ENCODE measurements around the gene CIDEB. TPM values are rescaled to one million over a fixed set of nuclear protein-coding genes. Genes with fewer than 3 reads are reported as not detected.
A peak's percentile ranks its signal among the peaks of the same experiment; 100 is the strongest.
"Not testable (repeated sequence)": the region's sequence is repeated elsewhere in the genome, so short reads cannot be mapped to it uniquely, and the experiment has no call there.

Gene CIDEB, protein sequence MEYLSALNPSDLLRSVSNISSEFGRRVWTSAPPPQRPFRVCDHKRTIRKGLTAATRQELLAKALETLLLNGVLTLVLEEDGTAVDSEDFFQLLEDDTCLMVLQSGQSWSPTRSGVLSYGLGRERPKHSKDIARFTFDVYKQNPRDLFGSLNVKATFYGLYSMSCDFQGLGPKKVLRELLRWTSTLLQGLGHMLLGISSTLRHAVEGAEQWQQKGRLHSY
- total RNA-seq (2014; rRNA removed; shearing (Covaris generic)): 1.7 TPM in 1 of 2 replicates, not detected in the other

DNA sequence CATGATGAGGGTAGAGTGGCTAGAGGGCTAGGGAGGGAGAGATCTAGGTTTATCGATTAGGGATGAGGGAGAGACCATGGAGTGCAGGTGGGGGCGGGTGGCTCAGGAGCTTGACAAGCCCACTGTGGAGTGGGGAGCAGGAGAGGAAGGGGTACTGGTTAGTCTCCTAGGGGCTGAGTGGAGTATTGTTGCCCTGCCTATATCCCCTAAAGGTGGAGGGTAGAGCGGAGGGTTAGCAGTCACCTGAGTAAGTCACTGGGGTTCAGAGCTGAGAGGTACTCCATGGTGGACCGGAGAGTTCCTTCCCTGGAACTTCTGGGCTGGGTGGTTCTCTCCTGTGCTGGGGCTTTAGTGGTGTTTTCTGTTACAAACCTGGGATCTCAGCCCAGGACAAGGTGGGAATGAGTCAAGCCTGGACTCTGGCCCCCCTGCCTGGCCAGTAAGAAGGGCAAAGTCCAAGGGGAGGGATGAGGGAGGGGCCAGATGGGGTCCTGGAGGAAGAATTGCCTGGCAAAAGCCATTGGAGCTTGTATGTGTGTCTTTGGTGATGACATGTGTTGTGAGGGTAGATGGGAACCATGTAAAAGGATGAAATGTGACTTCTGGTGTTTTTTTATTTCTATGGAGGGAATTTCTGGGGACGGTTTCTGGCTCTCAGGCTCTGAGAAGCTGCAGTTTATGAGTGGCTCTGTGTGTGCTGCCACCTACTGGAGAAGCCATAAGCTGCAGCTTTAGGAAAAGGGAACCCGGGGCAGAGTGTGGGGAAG is at the start of gene CIDEB:
Gene CIDEB, minus strand, starts transcription at position 403 of the 767 bp plus-strand sequence. Its CDS starts 119 bp downstream, at position 284.
- in situ Hi-C loops (cut with HindIII; ENCODE audit: low sequenced_read_pairs): no loop called here
- peak; percentile 70 for DNase-seq (ENCODE audit: low spot score)

DNA sequence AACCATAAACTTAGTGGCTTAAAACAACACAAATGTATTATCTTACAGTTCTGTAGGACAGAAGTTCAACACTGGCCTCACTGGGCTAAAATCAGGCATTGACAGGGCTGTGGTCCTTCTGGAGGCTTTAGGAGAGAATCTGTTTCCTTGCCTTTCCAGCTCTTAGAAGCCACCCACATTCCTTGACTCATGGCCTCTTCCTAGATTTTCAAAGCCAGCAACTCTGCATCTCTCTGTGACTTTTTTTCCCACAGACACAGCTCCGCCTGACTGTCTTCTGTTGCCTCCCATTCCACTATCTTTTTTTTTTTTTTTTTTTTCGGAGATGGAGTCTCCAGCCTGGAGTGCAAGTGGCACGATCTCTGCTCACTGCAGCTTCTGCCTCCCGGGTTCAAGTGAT is 48.4 kb upstream of the CIDEB start:
- in situ Hi-C loops (cut with HindIII; ENCODE audit: low sequenced_read_pairs): no loop called here
- DNase-seq (ENCODE audit: low spot score): no peak

DNA sequence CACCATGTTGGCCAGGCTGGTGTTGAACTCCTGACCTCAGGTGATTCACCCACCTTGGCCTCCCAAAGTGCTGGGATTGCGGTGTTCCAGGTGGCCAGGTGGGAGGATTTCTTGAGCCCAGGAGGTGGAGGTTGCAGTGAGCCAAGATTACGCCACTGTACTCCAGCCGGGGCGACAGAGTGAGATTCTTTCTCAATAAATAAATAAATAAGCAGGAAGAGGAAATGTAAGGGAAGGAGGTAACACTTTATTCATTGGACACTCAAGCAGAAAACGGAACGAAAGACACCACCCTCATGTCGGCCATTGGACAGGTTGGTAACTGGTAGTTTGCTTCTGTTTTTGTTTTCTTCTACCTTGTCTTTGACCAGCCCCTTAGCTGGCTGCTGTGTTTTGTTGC is 47.2 kb upstream of the CIDEB start:
- in situ Hi-C loops (cut with HindIII; ENCODE audit: low sequenced_read_pairs): no loop called here
- DNase-seq (ENCODE audit: low spot score): no peak

DNA sequence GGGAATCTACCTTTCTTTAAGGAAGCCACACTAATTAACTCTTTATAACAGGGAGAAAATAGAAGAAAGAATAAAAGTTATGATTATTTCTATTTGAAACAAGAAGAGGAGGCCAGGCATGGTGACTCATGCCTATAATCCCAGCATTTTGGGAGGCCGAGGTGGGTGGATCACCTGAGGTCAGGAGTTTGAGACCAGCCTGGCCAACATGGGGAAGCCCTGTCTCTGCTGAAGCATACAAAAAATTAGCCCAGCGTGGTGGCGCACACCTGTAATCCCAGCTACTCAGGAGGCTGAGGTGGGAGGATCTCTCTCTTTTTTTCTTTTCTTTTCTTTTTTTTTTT is 46.7 kb upstream of the CIDEB start:
- in situ Hi-C loops (cut with HindIII; ENCODE audit: low sequenced_read_pairs): not testable (repeated sequence)

DNA sequence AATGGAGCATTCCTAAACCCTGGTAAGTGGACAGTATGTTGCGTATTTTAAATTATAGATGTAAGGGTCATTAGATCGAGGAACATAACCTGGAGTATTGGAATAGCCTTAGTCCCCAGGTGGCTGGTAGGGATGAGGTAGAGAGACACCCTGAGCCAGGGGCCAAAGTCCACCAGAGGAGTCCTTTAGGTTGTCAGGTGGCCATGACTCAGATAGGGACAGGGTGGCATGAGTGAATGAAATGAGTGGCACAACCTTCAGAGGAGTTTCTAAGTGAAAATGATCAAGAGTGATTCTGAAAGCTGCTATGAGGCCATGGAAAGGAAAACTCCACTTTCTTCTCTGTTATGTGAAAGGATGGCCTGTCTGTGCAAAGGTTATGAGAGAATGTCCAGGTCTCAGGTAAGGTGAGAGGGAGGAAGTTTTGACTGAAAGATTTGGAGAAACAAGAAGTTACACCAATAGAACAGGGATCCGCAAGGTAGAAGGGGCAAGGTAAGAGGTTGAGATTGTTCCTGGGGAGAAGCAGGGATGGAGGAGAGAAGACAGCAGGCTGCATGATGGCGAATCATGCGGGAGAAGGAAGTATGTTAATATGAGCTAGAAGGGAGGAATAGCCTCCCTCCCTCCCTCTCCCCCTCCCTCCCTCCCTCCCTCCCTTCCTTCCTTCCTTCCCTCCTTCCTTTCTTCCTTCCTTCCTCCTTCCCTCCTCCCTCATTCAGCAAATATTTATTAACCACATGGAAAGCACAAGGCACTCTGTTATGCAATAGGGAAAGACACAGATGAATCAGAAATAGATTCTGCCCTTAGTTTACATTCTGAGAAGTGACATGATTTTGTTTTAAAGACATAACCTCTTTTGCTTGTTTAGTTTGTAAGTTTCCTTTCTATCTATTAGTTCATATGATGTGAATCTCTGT is 46.0 kb upstream of the CIDEB start:
- DNase-seq (ENCODE audit: low spot score): no peak
- in situ Hi-C loops (cut with HindIII; ENCODE audit: low sequenced_read_pairs): no loop called here

More for the DNA sequence above, 46.7 kb upstream of the CIDEB start:
- DNase-seq (ENCODE audit: low spot score): not testable (repeated sequence)

DNA sequence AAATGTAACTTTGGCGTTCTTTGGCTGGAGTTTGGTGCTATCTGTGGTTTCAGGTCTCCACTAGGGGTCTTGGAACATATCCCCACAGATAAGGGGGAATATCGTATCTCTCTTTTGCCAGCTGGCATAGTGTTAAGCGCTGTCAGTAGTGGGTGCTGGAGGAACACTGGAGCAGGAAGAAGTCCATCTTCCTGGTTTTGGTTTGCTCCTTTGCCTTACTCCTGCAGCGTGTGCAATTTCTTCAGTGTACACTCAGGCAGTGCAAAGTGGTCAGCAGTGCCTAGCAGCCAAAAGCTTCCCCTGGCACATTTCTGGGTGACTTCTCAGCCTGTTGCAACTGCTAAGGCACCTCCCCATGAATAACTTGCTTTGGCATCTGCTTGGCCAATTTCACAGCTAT is 43.7 kb upstream of the CIDEB start:
- no peak for DNase-seq (ENCODE audit: low spot score)
- in situ Hi-C loops (cut with HindIII; ENCODE audit: low sequenced_read_pairs): no loop called here

DNA sequence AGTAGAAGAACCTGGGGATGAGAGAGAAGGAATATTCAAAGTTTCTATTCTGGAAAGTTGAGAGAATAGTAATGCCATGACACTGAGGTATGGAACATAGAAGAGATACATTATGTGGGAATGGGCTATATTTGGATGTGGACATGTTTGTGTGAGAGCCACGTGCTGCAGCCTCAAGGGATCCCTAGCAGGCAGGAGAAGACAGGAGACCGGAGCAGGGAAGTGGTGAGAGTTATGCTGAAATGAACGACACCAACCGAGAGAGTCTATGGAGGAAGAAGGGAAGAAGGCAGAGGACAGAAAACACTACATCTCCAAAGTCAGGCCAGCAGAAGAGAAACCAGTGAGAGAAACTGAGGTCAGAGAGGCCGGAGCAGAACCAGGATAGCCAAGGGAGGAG is 42.0 kb upstream of the CIDEB start:
- in situ Hi-C loops (cut with HindIII; ENCODE audit: low sequenced_read_pairs): no loop called here
- DNase-seq (ENCODE audit: low spot score): no peak

DNA sequence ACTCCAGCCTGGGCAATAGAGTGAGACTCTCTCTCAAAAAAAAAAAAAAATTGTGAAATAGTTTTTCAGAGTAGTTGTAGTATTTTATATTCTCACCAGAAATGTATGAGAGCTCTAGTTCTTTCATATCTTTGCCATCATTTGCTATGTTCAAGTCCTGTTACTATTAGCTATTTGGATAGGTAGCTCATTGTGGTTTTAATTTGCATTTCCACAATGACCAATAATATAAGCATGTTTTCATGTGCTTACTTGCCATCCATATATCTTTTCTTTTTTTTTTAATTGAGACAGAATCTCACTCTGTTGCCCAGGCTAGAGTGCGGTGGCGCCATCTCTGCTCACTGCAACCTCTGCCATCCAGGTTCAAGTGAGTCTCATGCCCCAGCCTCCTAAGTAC is 40.4 kb upstream of the CIDEB start:
- in situ Hi-C loops (cut with HindIII; ENCODE audit: low sequenced_read_pairs): no loop called here
- DNase-seq (ENCODE audit: low spot score): no peak

DNA sequence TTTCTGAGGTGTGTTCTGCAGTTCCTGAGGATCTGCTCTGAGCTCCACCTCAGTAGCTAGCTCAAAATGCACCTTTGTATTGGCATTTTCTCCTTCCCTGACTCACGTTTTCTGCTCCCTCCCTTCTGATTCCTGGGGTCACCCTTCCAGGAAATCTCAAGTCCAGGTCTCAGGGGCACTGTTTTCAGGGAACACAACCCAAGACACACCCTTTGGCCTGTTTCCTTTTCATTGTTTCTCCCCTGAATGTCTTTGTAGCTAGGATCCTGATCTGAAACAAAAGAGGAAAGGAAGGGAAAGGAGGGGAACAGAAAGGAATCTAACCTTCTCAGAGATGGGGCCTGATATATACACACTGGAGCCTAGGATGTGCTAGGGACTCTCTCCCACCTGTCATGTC is 39.4 kb upstream of the CIDEB start:
- in situ Hi-C loops (cut with HindIII; ENCODE audit: low sequenced_read_pairs): no loop called here
- DNase-seq (ENCODE audit: low spot score): no peak

DNA sequence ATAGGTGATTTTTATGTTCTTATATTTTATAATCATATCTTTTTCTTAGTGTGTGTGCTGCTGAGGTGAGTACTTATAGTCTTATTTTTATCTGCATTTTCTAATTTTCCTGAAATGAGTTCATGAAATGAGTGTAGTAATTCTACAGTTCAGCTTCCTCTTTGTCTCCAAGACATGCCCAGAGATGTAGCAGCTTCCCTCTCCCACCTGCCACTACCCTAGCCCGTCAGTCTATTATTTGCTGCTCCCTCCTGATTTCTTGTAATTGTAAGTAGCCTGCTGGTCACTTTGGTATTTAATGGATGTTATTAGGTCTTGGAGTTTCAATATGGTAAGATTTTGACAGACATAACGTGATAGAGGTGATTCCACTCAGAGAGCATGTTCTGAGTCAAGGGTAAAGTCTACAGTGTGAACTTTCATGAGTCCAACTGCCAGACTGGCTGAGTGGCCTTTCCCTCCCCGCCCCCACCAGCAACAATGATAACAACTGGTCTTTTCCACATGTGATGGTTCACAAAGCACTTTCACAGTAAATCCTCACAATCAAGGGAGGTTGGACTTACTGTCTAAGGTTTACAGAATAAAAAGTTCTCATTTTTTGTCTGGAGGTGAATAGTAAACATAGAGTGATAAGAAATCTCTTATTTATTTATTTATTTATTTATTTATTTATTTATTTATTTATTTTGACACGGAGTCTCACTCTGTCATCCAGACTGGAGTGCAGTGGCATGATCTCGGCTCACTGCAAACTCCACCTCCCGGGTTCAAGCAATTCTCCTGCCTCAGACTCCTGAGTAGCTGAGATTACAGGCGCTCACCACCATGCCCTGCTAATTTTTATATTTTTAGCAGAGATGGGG is 36.3 kb upstream of the CIDEB start:
- no peak for DNase-seq (ENCODE audit: low spot score)
- in situ Hi-C loops (cut with HindIII; ENCODE audit: low sequenced_read_pairs): no loop called here

DNA sequence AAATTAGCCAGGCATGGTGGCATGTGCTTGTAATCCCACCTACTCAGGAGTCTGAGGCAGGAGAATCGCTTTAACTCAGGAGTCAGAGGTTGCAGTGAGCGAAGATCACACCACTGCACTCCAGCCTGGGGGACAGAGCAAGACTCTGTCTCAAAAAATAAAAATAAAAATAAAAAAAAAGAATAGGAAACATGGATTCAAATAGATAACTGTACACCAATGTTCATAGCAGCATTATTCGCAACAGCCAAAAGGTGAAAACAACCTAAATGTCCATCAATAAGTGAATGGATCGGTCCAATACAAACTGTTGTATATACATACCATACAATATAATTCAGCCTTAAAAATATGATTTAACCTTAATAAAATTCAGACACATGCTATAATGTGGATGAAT is 35.1 kb upstream of the CIDEB start:
- no peak for DNase-seq (ENCODE audit: low spot score)
- in situ Hi-C loops (cut with HindIII; ENCODE audit: low sequenced_read_pairs): no loop called here

DNA sequence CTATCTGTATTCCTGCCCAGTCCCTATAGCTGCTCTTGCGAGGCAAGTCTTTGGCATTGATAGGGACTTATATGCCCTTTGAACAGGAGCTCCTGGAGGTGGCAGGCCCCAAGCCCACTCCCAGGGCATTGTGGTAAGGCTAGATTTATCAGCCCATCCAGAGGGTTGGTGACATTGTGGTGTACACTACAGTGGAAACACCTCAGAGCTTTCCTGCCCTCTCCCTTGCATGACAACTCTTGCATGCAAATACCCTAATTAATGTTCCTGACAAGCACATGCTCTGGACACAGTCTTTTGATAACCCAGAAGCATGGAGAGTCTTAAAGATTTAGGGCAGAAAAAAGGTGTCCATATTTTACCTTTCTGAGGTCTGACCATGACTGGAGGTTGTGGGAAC is 32.8 kb upstream of the CIDEB start:
- DNase-seq (ENCODE audit: low spot score): no peak
- in situ Hi-C loops (cut with HindIII; ENCODE audit: low sequenced_read_pairs): no loop called here

DNA sequence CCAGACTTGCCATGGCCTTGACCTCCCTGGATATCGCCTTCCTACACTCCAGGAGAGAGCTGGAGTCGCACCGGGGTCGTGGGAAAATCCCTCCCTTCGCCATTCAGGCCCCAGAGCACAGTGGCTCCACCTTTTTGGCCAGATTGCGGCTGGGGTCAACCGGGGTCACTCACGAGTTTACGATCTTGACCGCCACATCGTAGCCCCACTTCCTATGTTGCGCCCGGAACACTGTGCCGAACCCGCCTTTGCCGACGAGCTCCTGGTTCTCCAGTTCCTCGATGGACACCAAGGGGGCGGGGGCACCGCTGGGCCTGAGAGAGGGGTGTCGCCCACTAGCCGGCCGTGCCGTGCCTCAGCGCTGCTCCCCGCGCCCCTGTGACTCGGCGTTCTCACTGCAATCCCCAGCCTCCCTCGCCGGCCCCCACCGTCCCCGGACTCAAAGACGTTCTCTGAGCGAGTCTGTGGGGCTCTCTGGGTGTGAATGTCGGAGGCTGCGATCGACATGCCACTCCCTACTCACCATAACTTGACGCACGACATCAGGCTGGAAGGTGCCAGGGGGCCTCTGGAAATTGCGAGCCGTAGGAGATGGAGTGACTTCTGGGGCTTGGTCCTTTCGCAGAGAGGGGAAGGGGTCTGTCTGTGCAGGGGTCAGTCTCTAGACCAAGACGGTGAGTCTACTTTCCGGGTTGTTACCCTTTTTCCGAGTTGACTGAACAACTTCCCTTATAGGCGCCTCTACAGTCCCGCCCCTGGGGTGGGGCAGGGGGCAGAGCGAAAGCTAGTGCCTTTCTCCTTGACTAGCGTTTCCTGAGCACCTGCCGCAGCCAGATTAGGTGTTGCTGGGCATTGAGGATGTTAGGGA is 31.7 kb upstream of the CIDEB start, which contains the start of gene RIPK3:
Gene RIPK3, minus strand, starts transcription at position 708 of the 868 bp plus-strand sequence. Its CDS starts 165 bp downstream, at position 543.
- no peak for DNase-seq (ENCODE audit: low spot score)
- in situ Hi-C loops (cut with HindIII; ENCODE audit: low sequenced_read_pairs): loop anchor here (5.0 kb wide), 1 partner anchor 83 kb away; no protein-coding TSS in a partner anchor

DNA sequence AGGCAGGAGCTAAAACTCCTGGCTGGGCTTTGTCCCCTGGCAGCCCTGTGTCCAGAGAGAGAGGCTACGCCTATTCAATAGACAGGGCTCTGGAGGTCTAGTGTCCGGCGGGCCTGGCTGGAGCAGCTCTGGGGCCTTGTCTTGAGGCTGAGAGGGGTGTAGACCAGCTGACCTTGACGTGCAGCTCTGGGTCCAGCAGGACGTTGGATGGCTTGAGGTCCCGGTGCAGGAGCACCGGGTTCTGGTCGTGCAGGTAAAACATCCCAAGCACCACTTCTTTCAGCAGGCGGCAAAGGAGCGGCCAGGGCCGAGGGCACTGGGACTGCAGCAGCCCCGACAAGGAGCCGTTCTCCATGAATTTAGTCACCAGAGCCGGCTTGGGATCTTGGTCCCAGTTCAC is 31.1 kb upstream of the CIDEB start:
- in situ Hi-C loops (cut with HindIII; ENCODE audit: low sequenced_read_pairs): loop anchor here (5.0 kb wide), 1 partner anchor 83 kb away; no protein-coding TSS in a partner anchor
- no peak for DNase-seq (ENCODE audit: low spot score)

DNA sequence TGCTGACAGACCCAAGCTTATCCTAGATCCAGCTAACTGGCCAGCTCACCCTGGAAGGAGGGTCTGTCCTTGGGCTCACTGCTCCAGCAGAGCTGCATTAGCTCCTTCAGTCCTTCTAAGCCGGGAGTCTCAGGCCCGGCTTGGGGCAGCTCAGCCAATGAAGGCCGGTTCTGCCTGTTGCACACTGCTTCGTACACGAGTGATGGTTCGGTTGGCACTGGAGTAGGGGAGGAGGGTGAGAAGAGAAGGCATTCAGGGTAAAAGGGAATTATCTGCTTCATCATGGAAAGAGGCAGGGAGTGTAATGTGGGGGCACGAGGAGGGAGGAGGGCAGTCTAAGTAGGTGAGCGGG is 30.0 kb upstream of the CIDEB start:
- in situ Hi-C loops (cut with HindIII; ENCODE audit: low sequenced_read_pairs): loop anchor here (5.0 kb wide), 1 partner anchor 85 kb away; no protein-coding TSS in a partner anchor
- no peak for DNase-seq (ENCODE audit: low spot score)

DNA sequence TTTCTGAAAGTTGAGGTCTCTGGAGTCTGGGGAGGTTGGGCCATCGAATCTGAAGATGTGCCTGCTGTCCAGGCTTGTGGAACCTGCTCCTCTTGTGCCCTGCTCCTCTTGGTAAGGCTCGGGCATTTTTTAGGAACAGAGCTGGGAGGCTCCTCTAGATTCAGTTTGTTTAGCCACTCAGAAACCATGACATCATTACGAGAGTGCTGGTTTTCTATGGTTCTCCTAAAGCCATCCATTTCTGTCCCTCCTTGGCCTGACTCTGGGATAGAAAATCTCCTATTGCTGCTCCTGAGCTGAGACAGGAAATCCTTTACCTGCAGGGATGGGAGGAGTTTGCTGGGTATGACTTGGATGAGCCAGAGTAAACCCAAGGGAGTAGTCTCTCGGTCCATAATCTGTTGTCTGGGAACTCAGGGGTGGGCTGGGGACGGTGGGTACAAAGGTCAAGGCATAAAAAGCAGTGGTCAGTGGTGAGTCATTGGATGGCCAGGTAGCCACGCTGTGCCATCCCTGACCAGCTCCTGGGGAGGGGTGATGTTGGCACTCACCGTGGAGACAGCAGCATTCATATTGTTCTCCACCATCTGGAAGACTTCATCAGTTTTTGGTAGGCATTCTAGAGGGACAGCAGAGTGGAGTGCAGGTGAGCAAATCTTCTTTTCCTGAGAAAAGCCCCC is 29.5 kb upstream of the CIDEB start:
- DNase-seq (ENCODE audit: low spot score): no peak
- in situ Hi-C loops (cut with HindIII; ENCODE audit: low sequenced_read_pairs): loop anchor here (5.0 kb wide), 1 partner anchor 85 kb away; no protein-coding TSS in a partner anchor

DNA sequence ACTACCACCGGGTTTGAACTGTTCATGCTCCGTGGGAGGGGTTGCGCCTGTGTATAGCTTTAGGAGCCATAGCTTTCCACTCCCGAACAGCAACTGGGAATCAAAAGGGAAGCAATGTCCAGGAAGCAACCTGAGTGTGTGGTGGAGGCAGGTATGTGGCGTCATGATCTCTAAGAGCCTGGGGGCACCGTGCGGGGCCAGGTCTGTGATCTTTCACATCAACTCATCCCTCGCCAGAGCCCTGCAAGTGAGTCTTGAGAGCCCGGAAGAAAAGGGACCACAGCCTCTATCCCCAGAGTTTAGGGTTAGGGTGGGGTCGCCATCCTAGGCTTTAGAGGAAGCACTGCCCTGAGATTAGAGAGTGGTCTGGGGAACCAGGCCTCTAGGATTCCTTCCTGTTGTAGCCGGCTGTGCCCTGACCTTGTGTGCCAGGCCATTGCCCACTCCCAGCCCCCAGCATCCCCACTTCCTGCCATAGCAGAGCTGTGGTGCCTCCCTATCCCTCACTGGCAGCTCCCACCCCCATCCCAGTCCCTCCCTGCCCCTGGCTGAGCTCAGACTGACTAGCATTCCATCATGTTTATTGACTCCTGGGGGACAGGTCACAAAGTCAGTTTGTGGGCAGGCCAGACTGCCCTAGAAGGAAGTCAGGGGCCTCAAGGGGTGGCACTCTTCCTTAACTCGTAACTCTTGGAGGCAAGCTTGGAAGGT is 27.8 kb upstream of the CIDEB start:
- in situ Hi-C loops (cut with HindIII; ENCODE audit: low sequenced_read_pairs): loop anchor here (5.0 kb wide), 1 partner anchor 87 kb away; no protein-coding TSS in a partner anchor
- DNase-seq (ENCODE audit: low spot score): no peak
